ENCODE data around the gene CTSA.
"Not testable (repeated sequence)": the region's sequence is repeated elsewhere in the genome, so short reads cannot be mapped to it uniquely, and the experiment has no call there.

The CTSA gene

GRCh38 chr20:45866454-45866853, 24.7 kb upstream of the CTSA start:
- Histone ChIP-seq H3K4me3 (ENCODE audit: low read length in 2 of 2) (no peak overlapping the region), H3K9ac (ENCODE audit: low read depth in 1 of 2, low read length in 2 of 2) (no peak overlapping the region), H3K9me3 (ENCODE audit: control insufficient read depth in 2 of 2, low read length in 2 of 2) (no peaks in the 10 kb centered on the region), H3K27ac (ENCODE audit: low read depth in 2 of 2, low read length in 2 of 2) (peak overlapping the region in 1 of 2 donors; percentile 32), H3K36me3 (ENCODE audit: control insufficient read depth in 2 of 2, insufficient read depth in 2 of 2, low read length in 2 of 2) (no peaks in the 10 kb centered on the region), H3K27me3 (ENCODE audit: control insufficient read depth in 2 of 2, insufficient read depth in 2 of 2, low read length in 2 of 2) (no peaks in the 10 kb centered on the region), H3K4me1 (ENCODE audit: control insufficient read depth in 2 of 2, insufficient read depth in 2 of 2, low read length in 2 of 2) (peaks cover 4 to 17% of the 10 kb centered on the region in 2 donors)

GRCh38 chr20:45867136-45867818, 23.9 kb upstream of the CTSA start:
- H3K36me3 ChIP-seq (ENCODE audit: control insufficient read depth in 2 of 2, insufficient read depth in 2 of 2, low read length in 2 of 2): no peaks in the 10 kb centered on the region
- peak overlapping the region; percentile 49 to 62 for H3K27ac ChIP-seq (ENCODE audit: low read depth in 2 of 2, low read length in 2 of 2)
- peaks cover 2 to 17% of the 10 kb centered on the region in 2 donors for H3K4me1 ChIP-seq (ENCODE audit: control insufficient read depth in 2 of 2, insufficient read depth in 2 of 2, low read length in 2 of 2)
- no peak overlapping the region for H3K4me3 ChIP-seq (ENCODE audit: low read length in 2 of 2)
- no peaks in the 10 kb centered on the region for H3K27me3 ChIP-seq (ENCODE audit: control insufficient read depth in 2 of 2, insufficient read depth in 2 of 2, low read length in 2 of 2)
- no peak overlapping the region for H3K9ac ChIP-seq (ENCODE audit: low read depth in 1 of 2, low read length in 2 of 2)
- no peaks in the 10 kb centered on the region for H3K9me3 ChIP-seq (ENCODE audit: control insufficient read depth in 2 of 2, low read length in 2 of 2)

- no peak overlapping the region for H3K4me3 ChIP-seq (ENCODE audit: low read length in 2 of 2)
- H3K36me3 ChIP-seq (ENCODE audit: control insufficient read depth in 2 of 2, insufficient read depth in 2 of 2, low read length in 2 of 2): peaks cover 0 to 4% of the 10 kb centered on the region in 2 donors
- peak overlapping the region; percentile 49 to 62 for H3K27ac ChIP-seq (ENCODE audit: low read depth in 2 of 2, low read length in 2 of 2)
- H3K4me1 ChIP-seq (ENCODE audit: control insufficient read depth in 2 of 2, insufficient read depth in 2 of 2, low read length in 2 of 2): peaks cover 2 to 17% of the 10 kb centered on the region in 2 donors
- no peak overlapping the region for H3K9ac ChIP-seq (ENCODE audit: low read depth in 1 of 2, low read length in 2 of 2)
- no peaks in the 10 kb centered on the region for H3K9me3 ChIP-seq (ENCODE audit: control insufficient read depth in 2 of 2, low read length in 2 of 2)
- H3K27me3 ChIP-seq (ENCODE audit: control insufficient read depth in 2 of 2, insufficient read depth in 2 of 2, low read length in 2 of 2): no peaks in the 10 kb centered on the region
These were observed 23.3 kb upstream of the CTSA start for GRCh38 chr20:45867819-45868176.

DNA sequence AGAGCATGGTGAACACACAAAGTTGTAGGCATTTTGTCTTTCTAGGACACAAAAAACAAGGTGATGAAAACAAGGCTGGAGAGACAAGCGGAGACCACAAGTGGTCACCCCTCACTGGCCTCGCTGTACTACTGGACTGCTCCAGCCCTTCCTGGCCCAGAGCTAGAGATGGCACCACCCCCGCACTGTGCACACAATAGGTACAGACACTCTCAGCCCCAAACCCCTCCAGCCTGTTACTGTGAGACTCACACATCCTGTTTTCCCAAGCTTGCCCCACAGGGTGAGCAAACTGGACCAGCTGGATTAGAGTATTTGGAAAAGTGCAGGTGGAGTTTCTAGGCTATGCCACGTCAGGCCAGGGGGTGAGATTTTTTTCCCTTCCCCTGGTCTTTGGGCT, 18.5 kb upstream of the CTSA start:
- H3K36me3 ChIP-seq (ENCODE audit: control insufficient read depth in 2 of 2, insufficient read depth in 2 of 2, low read length in 2 of 2): peaks cover 9 to 16% of the 10 kb centered on the region in 2 donors
- no peak overlapping the region for H3K4me3 ChIP-seq (ENCODE audit: low read length in 2 of 2)
- H3K27ac ChIP-seq (ENCODE audit: low read depth in 2 of 2, low read length in 2 of 2): no peak overlapping the region

GRCh38 chr20:45873409-45874103, 17.6 kb upstream of the CTSA start:
- H3K4me1 ChIP-seq (ENCODE audit: control insufficient read depth in 2 of 2, insufficient read depth in 2 of 2, low read length in 2 of 2): no peaks in the 10 kb centered on the region
- no peaks in the 10 kb centered on the region for H3K9me3 ChIP-seq (ENCODE audit: control insufficient read depth in 2 of 2, low read length in 2 of 2)
- H3K27me3 ChIP-seq (ENCODE audit: control insufficient read depth in 2 of 2, insufficient read depth in 2 of 2, low read length in 2 of 2): no peaks in the 10 kb centered on the region
- H3K27ac ChIP-seq (ENCODE audit: low read depth in 2 of 2, low read length in 2 of 2): no peak overlapping the region
- no peak overlapping the region for H3K9ac ChIP-seq (ENCODE audit: low read depth in 1 of 2, low read length in 2 of 2)
- peaks cover 14 to 25% of the 10 kb centered on the region in 2 donors for H3K36me3 ChIP-seq (ENCODE audit: control insufficient read depth in 2 of 2, insufficient read depth in 2 of 2, low read length in 2 of 2)
- no peak overlapping the region for H3K4me3 ChIP-seq (ENCODE audit: low read length in 2 of 2)

More for the DNA sequence above, 18.5 kb upstream of the CTSA start:
- Histone ChIP-seq H3K27me3 (ENCODE audit: control insufficient read depth in 2 of 2, insufficient read depth in 2 of 2, low read length in 2 of 2) (no peaks in the 10 kb centered on the region), H3K9me3 (ENCODE audit: control insufficient read depth in 2 of 2, low read length in 2 of 2) (no peaks in the 10 kb centered on the region), H3K4me1 (ENCODE audit: control insufficient read depth in 2 of 2, insufficient read depth in 2 of 2, low read length in 2 of 2) (peaks cover 0 to 6% of the 10 kb centered on the region in 2 donors), H3K9ac (ENCODE audit: low read depth in 1 of 2, low read length in 2 of 2) (no peak overlapping the region)

DNA sequence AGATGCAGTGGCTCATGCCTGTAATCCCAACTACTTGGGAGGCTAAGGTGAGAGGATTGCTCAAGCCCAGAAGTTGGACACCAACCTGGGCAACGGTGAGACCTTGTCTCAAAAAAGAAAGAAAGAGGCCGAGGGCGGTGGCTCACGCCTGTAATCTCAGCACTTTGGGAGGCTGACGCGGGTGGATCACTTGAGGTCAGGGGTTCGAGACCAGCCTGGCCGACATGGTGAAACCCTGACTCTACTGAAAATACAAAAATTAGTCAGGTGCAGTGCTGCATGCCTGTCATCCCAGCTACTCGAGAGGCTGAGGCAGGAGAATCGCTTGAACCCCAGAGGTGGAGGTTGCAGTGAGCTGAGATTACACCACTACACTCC, 17.0 kb upstream of the CTSA start:
- peaks cover 14 to 28% of the 10 kb centered on the region in 2 donors for H3K36me3 ChIP-seq (ENCODE audit: control insufficient read depth in 2 of 2, insufficient read depth in 2 of 2, low read length in 2 of 2)
- not testable (repeated sequence) for H3K27ac ChIP-seq (ENCODE audit: low read depth in 2 of 2, low read length in 2 of 2); H3K9me3 ChIP-seq (ENCODE audit: control insufficient read depth in 2 of 2, low read length in 2 of 2); H3K27me3 ChIP-seq (ENCODE audit: control insufficient read depth in 2 of 2, insufficient read depth in 2 of 2, low read length in 2 of 2); H3K4me1 ChIP-seq (ENCODE audit: control insufficient read depth in 2 of 2, insufficient read depth in 2 of 2, low read length in 2 of 2); H3K4me3 ChIP-seq (ENCODE audit: low read length in 2 of 2); H3K9ac ChIP-seq (ENCODE audit: low read depth in 1 of 2, low read length in 2 of 2)

GRCh38 chr20:45874576-45874975, 16.6 kb upstream of the CTSA start:
- Histone ChIP-seq H3K9ac (ENCODE audit: low read depth in 1 of 2, low read length in 2 of 2) (no peak overlapping the region), H3K4me3 (ENCODE audit: low read length in 2 of 2) (no peak overlapping the region), H3K27me3 (ENCODE audit: control insufficient read depth in 2 of 2, insufficient read depth in 2 of 2, low read length in 2 of 2) (no peaks in the 10 kb centered on the region), H3K9me3 (ENCODE audit: control insufficient read depth in 2 of 2, low read length in 2 of 2) (no peaks in the 10 kb centered on the region), H3K4me1 (ENCODE audit: control insufficient read depth in 2 of 2, insufficient read depth in 2 of 2, low read length in 2 of 2) (no peaks in the 10 kb centered on the region), H3K36me3 (ENCODE audit: control insufficient read depth in 2 of 2, insufficient read depth in 2 of 2, low read length in 2 of 2) (peaks cover 14 to 28% of the 10 kb centered on the region in 2 donors), H3K27ac (ENCODE audit: low read depth in 2 of 2, low read length in 2 of 2) (no peak overlapping the region)

DNA sequence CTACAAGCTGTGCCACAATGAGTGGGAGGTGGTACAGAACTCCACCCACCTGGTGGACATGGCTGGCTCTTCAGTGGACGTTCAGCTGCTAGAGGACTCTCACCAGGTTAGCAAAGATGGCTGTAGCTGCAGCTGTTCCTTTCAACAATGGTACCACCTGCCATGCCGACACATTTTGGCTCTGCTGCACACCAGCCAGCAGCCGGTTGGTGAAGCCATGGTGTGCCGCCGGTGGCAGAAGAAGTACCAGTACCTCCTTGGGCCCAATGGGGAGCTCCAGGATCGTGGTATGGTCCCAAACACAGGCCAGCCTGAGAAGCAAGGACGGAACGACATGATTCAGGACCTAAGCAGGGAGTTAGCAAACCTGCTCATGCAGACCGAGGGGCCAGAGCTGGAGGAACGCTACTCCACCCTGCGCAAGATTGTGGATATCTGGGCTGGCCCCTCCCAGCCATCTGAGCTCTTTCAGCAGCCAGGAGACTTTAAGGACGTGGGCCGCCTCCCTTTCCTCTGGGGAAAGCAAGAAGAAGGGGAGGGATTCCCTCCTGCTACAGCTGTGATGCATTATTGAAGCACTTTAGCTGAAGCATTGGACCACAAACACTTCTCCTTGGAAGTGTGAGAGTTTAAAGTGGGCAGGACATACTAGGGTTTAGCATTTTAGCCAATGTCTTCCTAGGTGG, 12.9 kb upstream of the CTSA start:
- no peaks in the 10 kb centered on the region for H3K27me3 ChIP-seq (ENCODE audit: control insufficient read depth in 2 of 2, insufficient read depth in 2 of 2, low read length in 2 of 2)
- H3K4me1 ChIP-seq (ENCODE audit: control insufficient read depth in 2 of 2, insufficient read depth in 2 of 2, low read length in 2 of 2): peaks cover 0 to 4% of the 10 kb centered on the region in 2 donors
- peaks cover 18 to 32% of the 10 kb centered on the region in 2 donors for H3K36me3 ChIP-seq (ENCODE audit: control insufficient read depth in 2 of 2, insufficient read depth in 2 of 2, low read length in 2 of 2)
- no peak overlapping the region for H3K4me3 ChIP-seq (ENCODE audit: low read length in 2 of 2)
- H3K9ac ChIP-seq (ENCODE audit: low read depth in 1 of 2, low read length in 2 of 2): no peak overlapping the region
- no peaks in the 10 kb centered on the region for H3K9me3 ChIP-seq (ENCODE audit: control insufficient read depth in 2 of 2, low read length in 2 of 2)
- H3K27ac ChIP-seq (ENCODE audit: low read depth in 2 of 2, low read length in 2 of 2): no peak overlapping the region

GRCh38 chr20:45880988-45881788, 9.9 kb upstream of the CTSA start, which contains the start of gene ZSWIM1:
Gene ZSWIM1 (plus strand): TSS chr20:45881227. CDS start chr20:45882593, 1,366 bp downstream.
- peaks cover 0 to 4% of the 10 kb centered on the region in 2 donors for H3K4me1 ChIP-seq (ENCODE audit: control insufficient read depth in 2 of 2, insufficient read depth in 2 of 2, low read length in 2 of 2)
- no peaks in the 10 kb centered on the region for H3K9me3 ChIP-seq (ENCODE audit: control insufficient read depth in 2 of 2, low read length in 2 of 2)
- peak within 1 kb of the TSS; percentile 89 to 93 for H3K4me3 ChIP-seq (ENCODE audit: low read length in 2 of 2)
- peak within 1 kb of the TSS; percentile 85 to 88 for H3K9ac ChIP-seq (ENCODE audit: low read depth in 1 of 2, low read length in 2 of 2)
- peaks cover 24 to 49% of the 10 kb centered on the region in 2 donors for H3K36me3 ChIP-seq (ENCODE audit: control insufficient read depth in 2 of 2, insufficient read depth in 2 of 2, low read length in 2 of 2)
- H3K27ac ChIP-seq (ENCODE audit: low read depth in 2 of 2, low read length in 2 of 2): peak within 1 kb of the TSS; percentile 75 to 81
- no peaks in the 10 kb centered on the region for H3K27me3 ChIP-seq (ENCODE audit: control insufficient read depth in 2 of 2, insufficient read depth in 2 of 2, low read length in 2 of 2)

All from mucosa of rectum (tissue), 2 donors.